Mesothelial cell of epicardium (in vitro differentiated cells): ENCODE measurements around the gene CADM1. TPM values are rescaled to one million over a fixed set of nuclear protein-coding genes. Genes with fewer than 3 reads are reported as not detected.

ENCODE experiments used
- DNase-seq, 2 experiments: peaks; one replicate each; pipeline ENCODE4 v3.0.0; 2021; ENCODE audit warnings: low spot score in 2 of 2; ENCODE audit not compliant: unreplicated experiment in 2 of 2
- H3K27ac Mint-ChIP-seq: 2 replicates; pipeline ENCODE4 v1.8.0; 2021; ENCODE audit warnings: mixed read lengths
- H3K27me3 Mint-ChIP-seq: 2 replicates; pipeline ENCODE4 v1.8.0; 2021; ENCODE audit warnings: low read depth, mixed read lengths
- H3K36me3 Mint-ChIP-seq: 2 replicates; pipeline ENCODE4 v1.8.0; 2021; ENCODE audit warnings: mixed read lengths
- H3K4me1 Mint-ChIP-seq: 2 replicates; pipeline ENCODE4 v1.8.0; 2021; ENCODE audit warnings: mixed read lengths
- H3K4me3 Mint-ChIP-seq: 2 replicates; pipeline ENCODE4 v1.8.0; 2021; ENCODE audit warnings: mild to moderate bottlenecking, moderate library complexity, mixed read lengths
- H3K9me3 Mint-ChIP-seq: 2 replicates; pipeline ENCODE4 v1.8.0; 2021; ENCODE audit warnings: mixed read lengths
- CTCF ChIP-seq: fragments of 200-600 bp; sonication (generic); IDR thresholded peaks from one replicate; pipeline ENCODE4 v1.5.0; 2021; ENCODE audit warnings: antibody characterized with exemption; ENCODE audit not compliant: unreplicated experiment
- total RNA-seq: library from RNA; stranded (reverse); gene quantifications from 3 replicates; pipeline ENCODE4 v1.2.1, GENCODE V29; 2021

Gene CADM1
- total RNA-seq, 1 donor from 2014 or later, result 60.9 TPM

DNA sequence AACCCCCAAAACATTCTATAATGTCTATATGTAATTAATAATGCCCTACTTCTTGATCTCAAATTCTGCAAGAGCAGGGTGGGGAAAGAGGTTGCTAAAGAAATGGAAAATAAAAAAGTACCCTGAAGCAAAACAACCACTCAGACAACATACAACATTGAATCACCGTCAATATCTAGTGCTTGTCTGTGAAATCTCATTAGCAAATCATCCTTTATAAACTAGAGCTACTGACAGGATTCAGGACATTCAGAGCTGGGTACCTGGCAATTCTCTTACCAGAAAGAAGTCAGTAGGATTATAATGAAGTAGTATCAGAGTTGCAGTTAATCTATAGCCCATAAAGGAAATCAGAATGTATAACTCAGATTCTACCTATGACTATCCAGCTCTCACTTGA, 143.2 kb downstream of the CADM1 start:
- Mint-ChIP-seq H3K36me3 (no peaks in the 10 kb centered on the region), H3K27me3 (no peaks in the 10 kb centered on the region), H3K9me3 (peaks cover 6% of the 10 kb centered on the region), H3K27ac (no peak overlapping the region), H3K4me1 (peaks cover 13% of the 10 kb centered on the region), H3K4me3 (no peak overlapping the region)
- DNase-seq, result no peak
- TF ChIP-seq CTCF, result no peak

GRCh38 chr11:115360186-115360824, 143.9 kb downstream of the CADM1 start:
- Mint-ChIP-seq H3K4me1 (peaks cover 13% of the 10 kb centered on the region), H3K9me3 (peaks cover 7% of the 10 kb centered on the region), H3K27ac (no peak overlapping the region), H3K27me3 (no peaks in the 10 kb centered on the region), H3K4me3 (no peak overlapping the region), H3K36me3 (no peaks in the 10 kb centered on the region)
- TF ChIP-seq CTCF, result peak; percentile 36
- no peak for DNase-seq

DNA sequence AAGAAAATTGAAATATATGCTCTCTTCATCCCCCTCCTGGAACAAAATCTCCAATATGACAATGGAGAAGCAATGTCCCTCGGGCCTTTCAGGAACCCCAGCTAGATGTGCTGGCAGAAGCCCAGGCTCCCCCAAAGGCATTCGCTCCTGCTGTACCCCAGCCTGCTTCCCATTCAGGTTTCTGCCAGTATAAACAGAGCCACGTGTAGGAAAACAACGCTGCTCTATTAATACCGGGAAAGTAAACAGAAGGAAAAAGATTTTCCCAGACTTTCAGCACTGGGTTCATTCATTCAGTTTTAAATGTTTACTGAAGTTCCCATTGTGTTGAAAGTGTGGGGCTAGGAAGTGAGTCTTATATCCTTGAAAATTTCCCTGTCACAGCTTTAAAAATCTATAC, 147.1 kb downstream of the CADM1 start:
- no peak for DNase-seq
- Mint-ChIP-seq H3K27ac (no peak overlapping the region), H3K4me1 (peaks cover 28% of the 10 kb centered on the region), H3K4me3 (no peak overlapping the region), H3K27me3 (no peaks in the 10 kb centered on the region), H3K36me3 (no peaks in the 10 kb centered on the region), H3K9me3 (peaks cover 13% of the 10 kb centered on the region)
- no peak for TF ChIP-seq CTCF

- H3K27me3 Mint-ChIP-seq, result no peaks in the 10 kb centered on the region
- no peak for DNase-seq
- no peak overlapping the region for H3K4me3 Mint-ChIP-seq
- no peaks in the 10 kb centered on the region for H3K36me3 Mint-ChIP-seq
- no peak for TF ChIP-seq CTCF
- H3K9me3 Mint-ChIP-seq, result peaks cover 7% of the 10 kb centered on the region
- H3K27ac Mint-ChIP-seq, result no peak overlapping the region
- H3K4me1 Mint-ChIP-seq, result peaks cover 51% of the 10 kb centered on the region
Measured at GRCh38 chr11:115352805-115353485, 151.3 kb downstream of the CADM1 start.

DNA sequence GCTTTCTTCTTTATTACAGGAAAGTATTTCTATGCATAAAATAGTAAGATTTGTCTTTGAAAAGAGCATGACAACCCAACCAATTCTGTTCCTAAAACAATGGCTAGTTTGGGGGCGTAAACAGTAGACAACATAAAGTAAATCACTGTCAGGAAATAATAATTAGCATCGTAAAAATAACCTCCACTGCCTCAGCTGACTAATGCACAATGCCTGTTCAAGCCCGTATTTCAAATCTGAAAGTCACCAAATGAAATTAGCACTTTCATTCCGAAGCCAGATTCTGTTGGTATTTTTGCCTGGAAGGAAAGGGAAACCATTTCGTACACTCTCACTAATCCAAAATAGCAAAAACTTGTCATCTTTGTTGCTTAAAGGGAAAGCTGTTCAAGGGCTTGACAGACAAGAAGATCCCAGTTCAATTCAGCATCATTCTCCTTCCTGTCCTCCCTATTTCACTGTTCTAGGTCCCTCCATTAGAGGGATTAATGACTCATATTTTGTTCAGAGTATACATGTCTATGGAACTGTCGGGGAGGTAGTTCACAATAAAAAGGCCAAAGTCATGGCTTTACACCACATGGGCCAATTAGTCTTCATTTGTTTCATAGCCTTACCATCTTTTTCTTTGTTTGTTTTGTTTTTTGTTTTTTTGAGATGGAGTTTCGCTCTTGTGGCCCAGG, 154.7 kb downstream of the CADM1 start:
- no peak for DNase-seq
- no peak for TF ChIP-seq CTCF
- no peaks in the 10 kb centered on the region for H3K9me3 Mint-ChIP-seq
- H3K36me3 Mint-ChIP-seq, result no peaks in the 10 kb centered on the region
- no peak overlapping the region for H3K4me3 Mint-ChIP-seq
- H3K4me1 Mint-ChIP-seq, result peaks cover 59% of the 10 kb centered on the region
- no peaks in the 10 kb centered on the region for H3K27me3 Mint-ChIP-seq
- no peak overlapping the region for H3K27ac Mint-ChIP-seq
